Measurements from ENCODE around the gene MRPL11. TPM values are rescaled to one million over a fixed set of nuclear protein-coding genes. Genes with fewer than 3 reads are reported as not detected.

MRPL11 gene
- total RNA-seq, 1 donor from 2014 or later = 33.1 TPM

GRCh38 chr11:66407651-66408050 lies 31.0 kb downstream of the MRPL11 start:
- Mint-ChIP-seq H3K4me1 (ENCODE audit: low read depth, unreplicated experiment) (peaks cover 4% of the 10 kb centered on the region), H3K9me3 (ENCODE audit: unreplicated experiment) (peaks cover 4% of the 10 kb centered on the region), H3K36me3 (ENCODE audit: low read depth, unreplicated experiment) (no peaks in the 10 kb centered on the region), H3K27ac (ENCODE audit: unreplicated experiment) (no peak overlapping the region), H3K4me3 (ENCODE audit: unreplicated experiment) (no peak overlapping the region), H3K27me3 (ENCODE audit: low read depth, unreplicated experiment) (peaks cover 53% of the 10 kb centered on the region)
- no peak overlapping the region for H3K4me2 ChIP-seq (ENCODE audit: low read length)
- no peak for DNase-seq (ENCODE audit: low read depth)
- no peak overlapping the region for H3K9ac ChIP-seq (ENCODE audit: low read length)
- H3K27me3 ChIP-seq (ENCODE audit: insufficient read depth, low read length) = peaks cover 35% of the 10 kb centered on the region
- no peaks in the 10 kb centered on the region for H3K79me2 ChIP-seq (ENCODE audit: insufficient read depth, low read length)
- peaks cover 4% of the 10 kb centered on the region for H4K20me1 ChIP-seq (ENCODE audit: insufficient read depth, low read length)
- no peaks in the 10 kb centered on the region for H3K36me3 ChIP-seq (ENCODE audit: insufficient read depth, low read length)
- H3K27ac ChIP-seq (ENCODE audit: low read depth, low read length) = no peak overlapping the region
- no peak for FAIRE-seq
- H3K4me3 ChIP-seq (ENCODE audit: insufficient read depth, low read depth, low read length) = no peak overlapping the region
- no peak overlapping the region for H2AFZ ChIP-seq (ENCODE audit: low read depth, low read length)
- H3K9me3 ChIP-seq (ENCODE audit: insufficient read depth, low read depth, low read length) = no peaks in the 10 kb centered on the region
- H3K4me1 ChIP-seq (ENCODE audit: insufficient read depth, low read length) = peaks cover 11% of the 10 kb centered on the region
- no peak for TF ChIP-seq EZH2 (IDR thresholded peaks at IDR 0.05; ENCODE audit: insufficient read depth, low read length)
- TF ChIP-seq, protein P1, sequence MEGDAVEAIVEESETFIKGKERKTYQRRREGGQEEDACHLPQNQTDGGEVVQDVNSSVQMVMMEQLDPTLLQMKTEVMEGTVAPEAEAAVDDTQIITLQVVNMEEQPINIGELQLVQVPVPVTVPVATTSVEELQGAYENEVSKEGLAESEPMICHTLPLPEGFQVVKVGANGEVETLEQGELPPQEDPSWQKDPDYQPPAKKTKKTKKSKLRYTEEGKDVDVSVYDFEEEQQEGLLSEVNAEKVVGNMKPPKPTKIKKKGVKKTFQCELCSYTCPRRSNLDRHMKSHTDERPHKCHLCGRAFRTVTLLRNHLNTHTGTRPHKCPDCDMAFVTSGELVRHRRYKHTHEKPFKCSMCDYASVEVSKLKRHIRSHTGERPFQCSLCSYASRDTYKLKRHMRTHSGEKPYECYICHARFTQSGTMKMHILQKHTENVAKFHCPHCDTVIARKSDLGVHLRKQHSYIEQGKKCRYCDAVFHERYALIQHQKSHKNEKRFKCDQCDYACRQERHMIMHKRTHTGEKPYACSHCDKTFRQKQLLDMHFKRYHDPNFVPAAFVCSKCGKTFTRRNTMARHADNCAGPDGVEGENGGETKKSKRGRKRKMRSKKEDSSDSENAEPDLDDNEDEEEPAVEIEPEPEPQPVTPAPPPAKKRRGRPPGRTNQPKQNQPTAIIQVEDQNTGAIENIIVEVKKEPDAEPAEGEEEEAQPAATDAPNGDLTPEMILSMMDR (IDR thresholded peaks at IDR 0.05; ENCODE audit: insufficient read depth, low read depth, low read length) = no peak

GRCh38 chr11:66393954-66394353 lies 44.7 kb downstream of the MRPL11 start:
- H3K36me3 ChIP-seq (ENCODE audit: insufficient read depth, low read length) = no peaks in the 10 kb centered on the region
- no peaks in the 10 kb centered on the region for H3K4me1 ChIP-seq (ENCODE audit: insufficient read depth, low read length)
- Mint-ChIP-seq H3K36me3 (ENCODE audit: low read depth, unreplicated experiment) (no peaks in the 10 kb centered on the region), H3K27me3 (ENCODE audit: low read depth, unreplicated experiment) (peaks cover 10% of the 10 kb centered on the region), H3K4me1 (ENCODE audit: low read depth, unreplicated experiment) (no peaks in the 10 kb centered on the region), H3K27ac (ENCODE audit: unreplicated experiment) (no peak overlapping the region), H3K4me3 (ENCODE audit: unreplicated experiment) (no peak overlapping the region), H3K9me3 (ENCODE audit: unreplicated experiment) (peaks cover 9% of the 10 kb centered on the region)
- FAIRE-seq (no peak), DNase-seq (ENCODE audit: low read depth) (no peak)
- no peak overlapping the region for H3K4me3 ChIP-seq (ENCODE audit: insufficient read depth, low read depth, low read length)
- TF ChIP-seq EZH2 (IDR thresholded peaks at IDR 0.05; ENCODE audit: insufficient read depth, low read length) = no peak
- TF ChIP-seq, protein P1 (IDR thresholded peaks at IDR 0.05; ENCODE audit: insufficient read depth, low read depth, low read length) = no peak
- H3K9me3 ChIP-seq (ENCODE audit: insufficient read depth, low read depth, low read length) = no peaks in the 10 kb centered on the region
- peaks cover 8% of the 10 kb centered on the region for H3K27me3 ChIP-seq (ENCODE audit: insufficient read depth, low read length)
- H2AFZ ChIP-seq (ENCODE audit: low read depth, low read length) = no peak overlapping the region
- H3K9ac ChIP-seq (ENCODE audit: low read length) = no peak overlapping the region
- no peak overlapping the region for H3K27ac ChIP-seq (ENCODE audit: low read depth, low read length)
- H3K4me2 ChIP-seq (ENCODE audit: low read length) = no peak overlapping the region
- H4K20me1 ChIP-seq (ENCODE audit: insufficient read depth, low read length) = no peaks in the 10 kb centered on the region
- H3K79me2 ChIP-seq (ENCODE audit: insufficient read depth, low read length) = no peaks in the 10 kb centered on the region

- H3K9ac ChIP-seq (ENCODE audit: low read length) = no peak overlapping the region
- Mint-ChIP-seq H3K27me3 (ENCODE audit: low read depth, unreplicated experiment) (peaks cover 14% of the 10 kb centered on the region), H3K9me3 (ENCODE audit: unreplicated experiment) (peaks cover 6% of the 10 kb centered on the region), H3K27ac (ENCODE audit: unreplicated experiment) (no peak overlapping the region), H3K4me3 (ENCODE audit: unreplicated experiment) (no peak overlapping the region), H3K36me3 (ENCODE audit: low read depth, unreplicated experiment) (no peaks in the 10 kb centered on the region), H3K4me1 (ENCODE audit: low read depth, unreplicated experiment) (no peaks in the 10 kb centered on the region)
- H3K79me2 ChIP-seq (ENCODE audit: insufficient read depth, low read length) = no peaks in the 10 kb centered on the region
- no peaks in the 10 kb centered on the region for H3K36me3 ChIP-seq (ENCODE audit: insufficient read depth, low read length)
- H3K27me3 ChIP-seq (ENCODE audit: insufficient read depth, low read length) = peaks cover 8% of the 10 kb centered on the region
- H4K20me1 ChIP-seq (ENCODE audit: insufficient read depth, low read length) = no peaks in the 10 kb centered on the region
- H3K4me1 ChIP-seq (ENCODE audit: insufficient read depth, low read length) = no peaks in the 10 kb centered on the region
- DNase-seq (ENCODE audit: low read depth) (no peak), FAIRE-seq (no peak)
- H3K4me2 ChIP-seq (ENCODE audit: low read length) = no peak overlapping the region
- H3K9me3 ChIP-seq (ENCODE audit: insufficient read depth, low read depth, low read length) = no peaks in the 10 kb centered on the region
- TF ChIP-seq, protein P1 (IDR thresholded peaks at IDR 0.05; ENCODE audit: insufficient read depth, low read depth, low read length) = no peak
- TF ChIP-seq EZH2 (IDR thresholded peaks at IDR 0.05; ENCODE audit: insufficient read depth, low read length) = no peak
- H3K27ac ChIP-seq (ENCODE audit: low read depth, low read length) = no peak overlapping the region
- H3K4me3 ChIP-seq (ENCODE audit: insufficient read depth, low read depth, low read length) = no peak overlapping the region
- H2AFZ ChIP-seq (ENCODE audit: low read depth, low read length) = no peak overlapping the region
Measured at GRCh38 chr11:66391322-66391721, 47.3 kb downstream of the MRPL11 start.
